LNCaP clone FGC (cell line): ENCODE results near the gene CPZ.

Experiments
- DNase-seq: peaks from one replicate; pipeline ENCODE4 v3.0.0-alpha.2; 2011; ENCODE audit warnings: low read depth
- H3K4me3 ChIP-seq: 2 replicates; pipeline ENCODE4 v1.5.1; 2011; ENCODE audit warnings: mild to moderate bottlenecking, low read depth, low read length, control low read depth
- CTCF ChIP-seq: IDR thresholded peaks from 2 replicates; pipeline ENCODE4 v1.5.1; 2012; ENCODE audit warnings: mild to moderate bottlenecking; ENCODE audit not compliant: control insufficient read depth, insufficient read depth; ENCODE audit errors: extremely low read depth

CPZ gene

GRCh38 chr4:8589823-8590545 lies 2.6 kb upstream of the CPZ start:
- DNase-seq, result no peak
- H3K4me3 ChIP-seq, result no peak overlapping the region
- no peak for TF ChIP-seq CTCF

- no peak for TF ChIP-seq CTCF
- DNase-seq, result no peak
- no peak overlapping the region for H3K4me3 ChIP-seq
These were observed 2.1 kb upstream of the CPZ start for GRCh38 chr4:8590546-8590880.

- no peak for DNase-seq
- no peak overlapping the region for H3K4me3 ChIP-seq
- TF ChIP-seq CTCF, result no peak
These were observed 1.5 kb upstream of the CPZ start for GRCh38 chr4:8591114-8591513.

- DNase-seq, result no peak
- no peak overlapping the region for H3K4me3 ChIP-seq
- no peak for TF ChIP-seq CTCF
These were observed 769 bp upstream of the CPZ start for GRCh38 chr4:8591626-8592365.

- DNase-seq, result no peak
- no peak overlapping the region for H3K4me3 ChIP-seq
- no peak for TF ChIP-seq CTCF
These were observed 915 bp downstream of the CPZ start for GRCh38 chr4:8593264-8594096.

GRCh38 chr4:8594097-8595038 lies 1.8 kb downstream of the CPZ start:
- peak; percentile 39 for DNase-seq
- no peak overlapping the region for H3K4me3 ChIP-seq

More at GRCh38 chr4:8594097-8595038, 1.8 kb downstream of the CPZ start:
- peak; percentile 86 for TF ChIP-seq CTCF
